ENCODE measurements around the gene SCRN2.

Gene SCRN2

GRCh38 chr17:47802341-47803022, 38.6 kb downstream of the SCRN2 start:
- TF ChIP-seq CTCF (conservative IDR thresholded peaks at IDR 0.05; ENCODE audit: low read depth, low read length): peak; percentile 76
- Histone ChIP-seq H3K36me3 (ENCODE audit: insufficient read depth) (no peaks in the 10 kb centered on the region), H3K9ac (no peak overlapping the region), H3K4me2 (no peak overlapping the region), H3K27me3 (ENCODE audit: insufficient read depth, low read depth) (0 out of 2 replicates have a peak, but pooled peaks cover 10% of the 10 kb centered on the region), H3K4me3 (IDR thresholded peaks at IDR 0.05; ENCODE audit: insufficient read depth, low read depth, low read length) (no peak overlapping the region), H4K20me1 (ENCODE audit: insufficient read depth) (no peaks in the 10 kb centered on the region), H2AFZ (ENCODE audit: low read depth) (no peak overlapping the region), H3K4me1 (ENCODE audit: low read depth, poor library complexity, severe bottlenecking) (no peaks in the 10 kb centered on the region), H3K79me2 (ENCODE audit: insufficient read depth, low read depth) (no peaks in the 10 kb centered on the region), H3K27ac (no peak overlapping the region)

GRCh38 chr17:47801906-47802305, 39.2 kb downstream of the SCRN2 start:
- Histone ChIP-seq H3K27me3 (ENCODE audit: insufficient read depth, low read depth) (0 out of 2 replicates have a peak, but pooled peaks cover 6% of the 10 kb centered on the region), H3K9ac (no peak overlapping the region), H3K4me3 (IDR thresholded peaks at IDR 0.05; ENCODE audit: insufficient read depth, low read depth, low read length) (no peak overlapping the region), H3K4me2 (no peak overlapping the region), H3K27ac (no peak overlapping the region), H4K20me1 (ENCODE audit: insufficient read depth) (no peaks in the 10 kb centered on the region), H3K79me2 (ENCODE audit: insufficient read depth, low read depth) (no peaks in the 10 kb centered on the region), H3K4me1 (ENCODE audit: low read depth, poor library complexity, severe bottlenecking) (no peaks in the 10 kb centered on the region), H2AFZ (ENCODE audit: low read depth) (no peak overlapping the region), H3K36me3 (ENCODE audit: insufficient read depth) (no peaks in the 10 kb centered on the region)
- no peak for TF ChIP-seq CTCF (conservative IDR thresholded peaks at IDR 0.05; ENCODE audit: low read depth, low read length)

- Histone ChIP-seq H4K20me1 (ENCODE audit: insufficient read depth) (no peaks in the 10 kb centered on the region), H3K36me3 (ENCODE audit: insufficient read depth) (no peaks in the 10 kb centered on the region), H3K27ac (no peak overlapping the region), H3K9ac (no peak overlapping the region), H3K4me1 (ENCODE audit: low read depth, poor library complexity, severe bottlenecking) (no peaks in the 10 kb centered on the region), H3K4me3 (IDR thresholded peaks at IDR 0.05; ENCODE audit: insufficient read depth, low read depth, low read length) (no peak overlapping the region), H3K4me2 (no peak overlapping the region), H3K27me3 (ENCODE audit: insufficient read depth, low read depth) (0 out of 2 replicates have a peak, but pooled peaks cover 6% of the 10 kb centered on the region), H2AFZ (ENCODE audit: low read depth) (no peak overlapping the region), H3K79me2 (ENCODE audit: insufficient read depth, low read depth) (no peaks in the 10 kb centered on the region)
- TF ChIP-seq CTCF (conservative IDR thresholded peaks at IDR 0.05; ENCODE audit: low read depth, low read length): no peak
These were observed 39.8 kb downstream of the SCRN2 start for GRCh38 chr17:47801176-47801765.

GRCh38 chr17:47800686-47801085, 40.4 kb downstream of the SCRN2 start:
- Histone ChIP-seq H3K4me1 (ENCODE audit: low read depth, poor library complexity, severe bottlenecking) (no peaks in the 10 kb centered on the region), H4K20me1 (ENCODE audit: insufficient read depth) (no peaks in the 10 kb centered on the region), H3K36me3 (ENCODE audit: insufficient read depth) (no peaks in the 10 kb centered on the region), H3K27me3 (ENCODE audit: insufficient read depth, low read depth) (peaks cover 7% of the 10 kb centered on the region; the same call in 1 of the 2 replicates), H3K9ac (no peak overlapping the region), H2AFZ (ENCODE audit: low read depth) (no peak overlapping the region), H3K79me2 (ENCODE audit: insufficient read depth, low read depth) (no peaks in the 10 kb centered on the region), H3K4me2 (no peak overlapping the region), H3K27ac (no peak overlapping the region), H3K4me3 (IDR thresholded peaks at IDR 0.05; ENCODE audit: insufficient read depth, low read depth, low read length) (no peak overlapping the region)
- no peak for TF ChIP-seq CTCF (conservative IDR thresholded peaks at IDR 0.05; ENCODE audit: low read depth, low read length)
